ENCODE results near the gene SFRP4. TPM values are rescaled to one million over a fixed set of nuclear protein-coding genes. Genes with fewer than 3 reads are reported as not detected.

SFRP4 gene
- total RNA-seq, 1 experiment from 2014 or later = not detected

DNA sequence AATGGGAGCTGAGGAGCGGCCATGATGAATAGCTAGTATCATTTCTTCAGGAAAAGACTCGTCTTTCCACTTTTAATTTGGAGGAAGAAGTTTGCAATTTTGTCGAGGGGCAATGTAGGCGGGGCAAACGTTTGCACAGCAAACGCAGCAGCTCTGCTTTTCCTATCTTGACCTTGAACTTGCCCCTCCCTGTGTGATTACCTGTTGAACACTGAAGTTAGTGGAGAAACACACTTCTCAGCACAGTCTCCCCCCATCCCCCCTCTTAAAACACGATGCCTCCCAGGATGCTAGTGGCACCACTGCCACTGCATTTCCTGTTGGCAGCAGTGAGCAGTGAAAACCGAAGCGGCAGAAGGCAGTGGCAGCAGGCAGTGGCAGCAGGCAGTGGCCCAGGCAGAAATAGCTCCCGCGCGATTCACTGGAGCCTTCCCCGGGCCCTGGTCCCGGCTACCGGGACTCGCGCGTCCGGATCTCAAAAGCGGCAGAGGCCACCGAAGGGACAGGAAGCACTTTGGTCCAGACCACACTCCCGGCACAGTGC is 3.8 kb upstream of the SFRP4 start, which contains the start of gene EPDR1:
Gene EPDR1 (plus strand): TSS at position 336 of the 544 bp plus-strand sequence. CDS start 300 bp downstream, outside the sequence.
- H3K9me3 ChIP-seq (ENCODE audit: control insufficient read depth, low read depth, low read length) = no peaks in the 10 kb centered on the region
- no peak within 1 kb of the TSS for H2AK5ac ChIP-seq (ENCODE audit: insufficient read length, low read length)
- H3K4me1 ChIP-seq (ENCODE audit: insufficient read depth, low read length) = no peaks in the 10 kb centered on the region
- Mint-ChIP-seq H3K9me3 (0 out of 5 replicates have a peak, but pooled peaks cover 0 to 3% of the 10 kb centered on the region in 2 experiments), H3K36me3 (ENCODE audit: insufficient read depth in 1 of 3, low read depth in 3 of 3) (peaks cover 0 to 2% (median 2%) of the 10 kb centered on the region in 3 experiments; a peak in 2 of 7 replicates), H3K27me3 (ENCODE audit: low read depth) (peaks cover 60% of the 10 kb centered on the region), H3K4me3 (peak within 1 kb of the TSS; percentile 81 to 86), H3K4me1 (peaks cover 16 to 21% of the 10 kb centered on the region in 2 experiments), H3K27ac (no peak within 1 kb of the TSS)
- H3K56ac ChIP-seq (ENCODE audit: insufficient read length, low read depth, low read length) = no peak within 1 kb of the TSS
- H4K8ac ChIP-seq (replicated peaks; ENCODE audit: insufficient read length, low read depth, low read length) = no peak within 1 kb of the TSS
- no peak within 1 kb of the TSS for H2AFZ ChIP-seq (ENCODE audit: low read length)
- DNase-seq = peak; percentile 75
- H3K9ac ChIP-seq (ENCODE audit: extremely low read depth, insufficient read length, low read length) = peak within 1 kb of the TSS; percentile 55
- H3K27me3 ChIP-seq (ENCODE audit: insufficient read depth, low read length) = peaks cover 11% of the 10 kb centered on the region; the same call in 1 of the 2 replicates
- no peak within 1 kb of the TSS for H4K5ac ChIP-seq (ENCODE audit: insufficient read length, low read depth, low read length)
- H3K4ac ChIP-seq (ENCODE audit: low read depth, low read length) = no peak within 1 kb of the TSS
- no peaks in the 10 kb centered on the region for H3K79me1 ChIP-seq (ENCODE audit: insufficient read depth, low read depth, low read length, poor library complexity, severe bottlenecking)
- no peak within 1 kb of the TSS for H2BK20ac ChIP-seq (ENCODE audit: low read depth, low read length, poor library complexity, severe bottlenecking)
- no peak within 1 kb of the TSS for H3T11ph ChIP-seq (ENCODE audit: low read length)
- H3K14ac ChIP-seq (ENCODE audit: insufficient read depth, low read length) = peak within 1 kb of the TSS; percentile 59
- TF ChIP-seq, protein P1, sequence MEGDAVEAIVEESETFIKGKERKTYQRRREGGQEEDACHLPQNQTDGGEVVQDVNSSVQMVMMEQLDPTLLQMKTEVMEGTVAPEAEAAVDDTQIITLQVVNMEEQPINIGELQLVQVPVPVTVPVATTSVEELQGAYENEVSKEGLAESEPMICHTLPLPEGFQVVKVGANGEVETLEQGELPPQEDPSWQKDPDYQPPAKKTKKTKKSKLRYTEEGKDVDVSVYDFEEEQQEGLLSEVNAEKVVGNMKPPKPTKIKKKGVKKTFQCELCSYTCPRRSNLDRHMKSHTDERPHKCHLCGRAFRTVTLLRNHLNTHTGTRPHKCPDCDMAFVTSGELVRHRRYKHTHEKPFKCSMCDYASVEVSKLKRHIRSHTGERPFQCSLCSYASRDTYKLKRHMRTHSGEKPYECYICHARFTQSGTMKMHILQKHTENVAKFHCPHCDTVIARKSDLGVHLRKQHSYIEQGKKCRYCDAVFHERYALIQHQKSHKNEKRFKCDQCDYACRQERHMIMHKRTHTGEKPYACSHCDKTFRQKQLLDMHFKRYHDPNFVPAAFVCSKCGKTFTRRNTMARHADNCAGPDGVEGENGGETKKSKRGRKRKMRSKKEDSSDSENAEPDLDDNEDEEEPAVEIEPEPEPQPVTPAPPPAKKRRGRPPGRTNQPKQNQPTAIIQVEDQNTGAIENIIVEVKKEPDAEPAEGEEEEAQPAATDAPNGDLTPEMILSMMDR (conservative IDR thresholded peaks at IDR 0.05) = peak; percentile 43; the same call in 1 of the 3 replicates
- no peak within 1 kb of the TSS for H4K91ac ChIP-seq (ENCODE audit: insufficient read length, low read depth, low read length)
- peak within 1 kb of the TSS; percentile 77 for H3K18ac ChIP-seq (ENCODE audit: insufficient read length, low read depth, low read length)
- no peak within 1 kb of the TSS for H2BK120ac ChIP-seq (ENCODE audit: low read depth, low read length, poor library complexity, severe bottlenecking)
- H2BK5ac ChIP-seq (ENCODE audit: insufficient read length, low read length) = no peak within 1 kb of the TSS
- no peak within 1 kb of the TSS for H3K27ac ChIP-seq (ENCODE audit: insufficient read length, low read depth, low read length)
- H3K79me2 ChIP-seq (ENCODE audit: insufficient read depth, low read length) = no peaks in the 10 kb centered on the region
- H4K20me1 ChIP-seq (ENCODE audit: control insufficient read depth, insufficient read depth, insufficient read length) = no peaks in the 10 kb centered on the region
- H3K4me2 ChIP-seq (ENCODE audit: insufficient read depth, insufficient read length, low read length) = peak within 1 kb of the TSS; percentile 87
- peaks cover 20% of the 10 kb centered on the region for H3K23me2 ChIP-seq (ENCODE audit: insufficient read length, low read depth, low read length, poor library complexity, severe bottlenecking)
- no peak within 1 kb of the TSS for H2BK15ac ChIP-seq (ENCODE audit: low read depth, low read length)
- H2BK12ac ChIP-seq (ENCODE audit: insufficient read length, low read depth, low read length) = no peak within 1 kb of the TSS
- no CpG with 5 or more reads among the region's 22 CpGs for WGBS (ENCODE audit: extremely low coverage, insufficient read length, low lambda C conversion rate)
- no peak within 1 kb of the TSS for H3K23ac ChIP-seq (ENCODE audit: insufficient read length, low read depth, low read length)
